Mesenchymal stem cell (in vitro differentiated cells and primary cell): Measurements from ENCODE around the gene ZSWIM7.
A peak's percentile ranks its signal among the peaks of the same experiment; 100 is the strongest.

Experiments
- DNase-seq: peaks from one replicate; pipeline ENCODE4 v3.0.0-alpha.2; 2013
- H2AFZ ChIP-seq: one replicate; pipeline ENCODE4 v1.6.1; 2013; ENCODE audit warnings: low read depth, mild to moderate bottlenecking, control low read depth, inconsistent platforms, low read length, moderate library complexity
- H2AK5ac ChIP-seq: 2 replicates; pipeline ENCODE4 v1.6.1; 2013; ENCODE audit warnings: low read length, moderate library complexity, mild to moderate bottlenecking, inconsistent platforms; ENCODE audit not compliant: severe bottlenecking
- H2BK120ac ChIP-seq: one replicate; pipeline ENCODE4 v1.6.1; 2013; ENCODE audit warnings: low read depth, mild to moderate bottlenecking, inconsistent platforms, low read length, moderate library complexity
- H2BK12ac ChIP-seq, 2 experiments: one replicate each; pipeline ENCODE4 v1.6.1; 2013; ENCODE audit warnings: inconsistent platforms in 2 of 2, low read length in 2 of 2, mild to moderate bottlenecking in 2 of 2, moderate library complexity in 2 of 2, control low read depth in 1 of 2
- H2BK15ac ChIP-seq: one replicate; pipeline ENCODE4 v1.6.1; 2013; ENCODE audit warnings: mild to moderate bottlenecking, low read depth, inconsistent platforms; ENCODE audit not compliant: poor library complexity, severe bottlenecking
- H2BK5ac ChIP-seq: 2 replicates; pipeline ENCODE4 v1.6.1; 2013; ENCODE audit warnings: low read depth, mild to moderate bottlenecking, low read length, control low read depth, inconsistent platforms; ENCODE audit not compliant: poor library complexity, severe bottlenecking
- H3K14ac ChIP-seq, 2 experiments: one replicate each; pipeline ENCODE4 v1.6.1; 2013; ENCODE audit warnings: inconsistent platforms in 2 of 2, low read length in 2 of 2, control low read depth in 1 of 2, mild to moderate bottlenecking in 1 of 2, moderate library complexity in 1 of 2
- H3K18ac ChIP-seq, 2 experiments: one replicate each; pipeline ENCODE4 v1.6.1; 2013; ENCODE audit warnings: inconsistent platforms in 2 of 2, low read length in 2 of 2, control low read depth in 1 of 2, low read depth in 1 of 2, mild to moderate bottlenecking in 1 of 2
- H3K23ac ChIP-seq, 2 experiments: one replicate each; pipeline ENCODE4 v1.6.1; 2013; ENCODE audit warnings: inconsistent platforms in 2 of 2, low read length in 2 of 2, mild to moderate bottlenecking in 2 of 2, moderate library complexity in 2 of 2, control low read depth in 1 of 2
- H3K27ac ChIP-seq: 2 replicates; pipeline ENCODE4 v1.5.1; 2013; ENCODE audit warnings: mild to moderate bottlenecking, moderate library complexity, low read length, control low read depth, inconsistent platforms; ENCODE audit not compliant: poor library complexity, severe bottlenecking
- H3K27me3 ChIP-seq, 2 experiments: 2 replicates each; pipeline versions ENCODE4 v1.6.1 to v1.7.0; 2013; ENCODE audit warnings: low read length in 2 of 2, mild to moderate bottlenecking in 2 of 2, moderate library complexity in 2 of 2, control low read depth in 1 of 2, inconsistent platforms in 1 of 2; ENCODE audit not compliant: control insufficient read depth in 1 of 2, insufficient read depth in 1 of 2
- H3K36me3 ChIP-seq, 2 experiments: 2 replicates each; pipeline versions ENCODE4 v1.6.1 to v1.7.0; 2013; ENCODE audit warnings: low read length in 2 of 2, control low read depth in 1 of 2, inconsistent platforms in 1 of 2, low read depth in 1 of 2, mild to moderate bottlenecking in 1 of 2; ENCODE audit not compliant: insufficient read depth in 2 of 2, control insufficient read depth in 1 of 2
- H3K4ac ChIP-seq, 2 experiments: one replicate each; pipeline ENCODE4 v1.6.1; 2013; ENCODE audit warnings: inconsistent platforms in 2 of 2, low read length in 2 of 2, mild to moderate bottlenecking in 2 of 2, moderate library complexity in 2 of 2, control low read depth in 1 of 2, low read depth in 1 of 2
- H3K4me1 ChIP-seq: 2 replicates; pipeline ENCODE4 v1.6.1; 2013; ENCODE audit warnings: low read depth, low read length, control low read depth; ENCODE audit not compliant: control insufficient read depth, insufficient read depth
- H3K4me2 ChIP-seq: 2 replicates; pipeline ENCODE4 v1.6.1; 2013; ENCODE audit warnings: low read length, mild to moderate bottlenecking, inconsistent platforms; ENCODE audit not compliant: poor library complexity, severe bottlenecking
- H3K4me3 ChIP-seq, 2 experiments: 2 replicates each; pipeline versions ENCODE4 v1.5.1 to v1.7.0; 2013; ENCODE audit warnings: low read length in 2 of 2, mild to moderate bottlenecking in 2 of 2, control low read depth in 1 of 2, low read depth in 1 of 2; ENCODE audit not compliant: insufficient read depth in 1 of 2
- H3K79me1 ChIP-seq: replicated peaks from 2 replicates; pipeline ENCODE4 v1.6.1; 2013; ENCODE audit warnings: mild to moderate bottlenecking, control low read depth, low read length, inconsistent platforms; ENCODE audit not compliant: poor library complexity, severe bottlenecking
- H3K9ac ChIP-seq: 2 replicates; pipeline ENCODE4 v1.7.0; 2013; ENCODE audit warnings: mild to moderate bottlenecking, low read length, moderate library complexity
- H3K9me3 ChIP-seq: 2 replicates; pipeline ENCODE4 v1.7.0; 2013; ENCODE audit warnings: mild to moderate bottlenecking, low read length; ENCODE audit not compliant: control insufficient read depth
- H4K8ac ChIP-seq: one replicate; pipeline ENCODE4 v1.6.1; 2013; ENCODE audit warnings: inconsistent platforms, mild to moderate bottlenecking, low read length, moderate library complexity
- H4K91ac ChIP-seq: one replicate; pipeline ENCODE4 v1.6.1; 2013; ENCODE audit warnings: mild to moderate bottlenecking, low read length, inconsistent platforms
- WGBS: methylation state at CpG from one replicate; pipeline ENCODE4 v1.1.7; 2013; ENCODE audit warnings: mixed read lengths; 5-methylcytosine and 5-hydroxymethylcytosine counted together

Gene ZSWIM7

DNA sequence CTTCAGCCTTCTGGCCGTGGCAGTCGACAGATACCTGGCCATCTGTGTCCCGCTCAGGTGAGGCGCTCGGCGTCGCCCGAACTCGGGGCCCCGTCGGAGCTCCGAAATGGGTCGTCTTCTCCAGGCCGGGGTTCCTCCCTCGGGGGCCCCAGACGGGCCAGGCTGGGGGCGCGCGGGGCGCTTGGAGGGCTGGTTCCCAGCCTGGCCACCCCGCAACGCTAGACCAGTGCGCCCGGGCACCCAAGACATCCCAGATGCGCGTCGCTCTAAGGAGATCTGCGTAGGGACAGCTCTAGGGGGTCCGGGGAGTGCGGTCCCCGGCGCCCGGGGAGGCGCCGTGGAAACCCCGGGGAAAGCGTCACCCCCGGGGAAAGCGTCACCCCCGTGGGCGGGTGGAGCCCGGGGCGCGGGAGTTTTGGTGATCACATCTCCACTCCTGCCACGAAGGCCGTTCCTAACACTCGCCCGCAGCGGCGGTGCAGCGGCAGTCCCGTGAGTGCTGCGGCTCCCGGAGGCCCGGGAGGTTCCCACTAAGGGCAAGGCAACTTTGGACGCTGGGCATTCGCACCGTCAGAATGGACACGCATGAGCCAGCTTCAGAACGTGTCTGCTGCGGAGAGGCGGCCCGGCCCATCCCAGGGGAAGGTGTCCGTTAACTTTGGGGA lies 53.8 kb downstream of the ZSWIM7 start:
- peak overlapping the region; percentile 45 for H2BK120ac ChIP-seq
- H3K4me3 ChIP-seq, result peak overlapping the region; percentile 62 to 84
- H3K18ac ChIP-seq, result peak overlapping the region; percentile 72 to 98
- peak overlapping the region; percentile 1 to 96 for H3K4ac ChIP-seq
- H3K9ac ChIP-seq, result peak overlapping the region; percentile 86
- DNase-seq, result peak; percentile 62
- H4K91ac ChIP-seq, result peak overlapping the region; percentile 65
- H3K23ac ChIP-seq, result peak overlapping the region in 1 of 2 experiments; percentile 95
- H3K36me3 ChIP-seq, result peaks cover 0 to 7% of the 10 kb centered on the region in 2 experiments
- peaks cover 15% of the 10 kb centered on the region for H3K79me1 ChIP-seq
- H4K8ac ChIP-seq, result peak overlapping the region; percentile 83
- no peak overlapping the region for H2BK5ac ChIP-seq
- H3K27ac ChIP-seq, result no peak overlapping the region
- no peak overlapping the region for H2AK5ac ChIP-seq
- peak overlapping the region; percentile 91 for H2BK15ac ChIP-seq
- no peaks in the 10 kb centered on the region for H3K9me3 ChIP-seq
- WGBS, result 6% methylated on average over 64 of the region's 64 CpGs
- peak overlapping the region; percentile 15 to 51 for H2BK12ac ChIP-seq
- H3K14ac ChIP-seq, result peak overlapping the region in 1 of 2 experiments; percentile 84
- H2AFZ ChIP-seq, result peak overlapping the region; percentile 48
- peak overlapping the region; percentile 97 for H3K4me2 ChIP-seq
- H3K27me3 ChIP-seq, result peaks cover 0 to 8% of the 10 kb centered on the region in 2 experiments
- peaks cover 35% of the 10 kb centered on the region for H3K4me1 ChIP-seq

DNA sequence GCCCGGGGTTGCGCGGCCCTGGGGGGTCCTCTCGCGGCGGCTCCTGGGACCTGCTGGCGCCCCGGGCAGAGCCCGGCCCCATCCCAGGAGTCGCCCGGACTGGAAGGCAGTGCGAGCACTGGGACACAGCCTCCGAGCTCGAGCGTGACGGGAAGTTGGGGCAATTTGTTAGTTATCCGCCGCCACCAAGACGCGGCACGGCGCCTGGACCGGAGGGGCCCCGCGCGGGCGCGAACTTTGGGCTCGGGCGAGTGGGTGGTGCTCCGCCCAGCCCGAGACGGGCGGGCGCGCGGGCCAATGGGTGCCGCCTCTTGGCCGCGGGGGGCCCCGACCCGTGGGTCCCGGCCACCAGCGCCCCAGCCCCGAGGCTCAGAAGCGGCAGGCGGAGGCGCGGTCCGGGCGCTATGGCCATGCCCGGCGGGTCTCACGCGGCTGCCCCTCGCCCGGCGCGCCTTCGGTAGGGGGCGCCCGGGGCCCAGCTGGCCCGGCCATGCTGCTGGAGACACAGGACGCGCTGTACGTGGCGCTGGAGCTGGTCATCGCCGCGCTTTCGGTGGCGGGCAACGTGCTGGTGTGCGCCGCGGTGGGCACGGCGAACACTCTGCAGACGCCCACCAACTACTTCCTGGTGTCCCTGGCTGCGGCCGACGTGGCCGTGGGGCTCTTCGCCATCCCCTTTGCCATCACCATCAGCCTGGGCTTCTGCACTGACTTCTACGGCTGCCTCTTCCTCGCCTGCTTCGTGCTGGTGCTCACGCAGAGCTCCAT lies 54.6 kb downstream of the ZSWIM7 start, which contains the start of gene ADORA2B:
Gene ADORA2B (plus strand): TSS at position 372 of the 768 bp plus-strand sequence. CDS start 119 bp downstream, at position 491.
- Histone ChIP-seq H3K9me3 (no peaks in the 10 kb centered on the region), H3K27ac (no peak within 1 kb of the TSS), H3K4me2 (peak within 1 kb of the TSS; percentile 97), H2BK12ac (peak within 1 kb of the TSS; percentile 50 to 62), H3K18ac (peak within 1 kb of the TSS; percentile 72 to 98), H2BK120ac (peak within 1 kb of the TSS; percentile 78), H3K9ac (peak within 1 kb of the TSS; percentile 86), H2AK5ac (no peak within 1 kb of the TSS), H3K23ac (peak within 1 kb of the TSS in 1 of 2 experiments; percentile 95), H4K91ac (peak within 1 kb of the TSS; percentile 69), H4K8ac (peak within 1 kb of the TSS; percentile 90), H3K36me3 (peaks cover 0 to 3% of the 10 kb centered on the region in 2 experiments), H3K14ac (peak within 1 kb of the TSS in 1 of 2 experiments; percentile 84), H2BK5ac (peak within 1 kb of the TSS; percentile 47), H3K27me3 (peaks cover 0 to 8% of the 10 kb centered on the region in 2 experiments), H2AFZ (peak within 1 kb of the TSS; percentile 48), H3K4me3 (peak within 1 kb of the TSS; percentile 62 to 84), H2BK15ac (peak within 1 kb of the TSS; percentile 91), H3K4me1 (peaks cover 31% of the 10 kb centered on the region), H3K79me1 (peaks cover 9% of the 10 kb centered on the region), H3K4ac (peak within 1 kb of the TSS; percentile 1 to 96)
- peak; percentile 83 for DNase-seq
- WGBS, result 2% methylated on average over 74 of the region's 88 CpGs

DNA sequence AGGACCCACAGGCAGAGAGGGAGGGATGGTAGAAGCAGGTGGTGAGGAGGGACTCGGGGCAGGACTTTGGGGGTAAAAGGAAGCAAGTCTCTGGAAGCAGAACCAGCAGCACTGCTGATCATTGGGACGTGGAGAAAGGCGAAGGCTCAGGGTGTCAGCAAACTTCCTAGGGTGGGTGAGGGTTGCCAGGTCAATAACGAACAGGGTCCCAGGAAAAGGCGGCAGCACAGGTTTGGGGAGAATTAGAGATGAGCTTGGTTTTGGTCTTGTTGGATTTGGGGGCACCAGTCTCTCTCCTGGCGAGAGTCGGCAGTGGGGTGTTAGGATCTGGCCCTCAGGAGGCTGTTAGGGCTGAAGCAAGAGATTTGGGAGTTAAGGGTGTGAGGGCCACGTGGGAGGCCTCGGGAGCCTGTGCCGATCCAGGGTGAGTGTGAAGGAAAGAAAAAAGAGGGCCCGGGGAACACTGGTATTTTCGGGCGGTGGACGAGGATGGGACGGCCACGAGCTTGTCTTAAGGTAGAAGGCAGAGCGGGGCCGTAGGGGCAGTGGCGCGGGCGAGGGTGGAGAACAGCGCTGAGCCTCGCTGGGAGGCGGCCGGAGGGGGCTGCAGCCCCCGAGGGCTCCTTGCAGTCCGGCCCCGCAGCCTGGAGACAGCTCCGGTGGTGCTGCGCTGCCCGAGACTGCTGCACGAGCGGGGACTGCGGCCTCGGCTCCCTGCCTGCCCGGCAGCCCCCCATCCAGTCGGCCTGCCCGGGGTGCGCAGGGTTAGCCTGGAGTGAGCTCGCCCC lies 55.3 kb downstream of the ZSWIM7 start:
- Histone ChIP-seq H2BK120ac (peak overlapping the region; percentile 78), H4K91ac (peak overlapping the region; percentile 69), H4K8ac (peak overlapping the region; percentile 90), H2AFZ (peak overlapping the region; percentile 48), H3K9me3 (no peaks in the 10 kb centered on the region), H3K27me3 (peaks cover 0 to 8% of the 10 kb centered on the region in 2 experiments), H3K79me1 (peaks cover 9% of the 10 kb centered on the region), H3K23ac (no peak overlapping the region), H3K27ac (no peak overlapping the region), H3K4me2 (peak overlapping the region; percentile 97), H2AK5ac (no peak overlapping the region), H3K18ac (peak overlapping the region; percentile 64 to 98), H3K9ac (peak overlapping the region; percentile 86), H3K14ac (no peak overlapping the region), H3K4me1 (peaks cover 31% of the 10 kb centered on the region), H2BK12ac (peak overlapping the region; percentile 50 to 62), H3K4ac (peak overlapping the region; percentile 1 to 96), H3K36me3 (peaks cover 0 to 3% of the 10 kb centered on the region in 2 experiments), H3K4me3 (peak overlapping the region; percentile 62 to 84), H2BK15ac (peak overlapping the region; percentile 87), H2BK5ac (no peak overlapping the region)
- 32% methylated on average over 23 of the region's 40 CpGs for WGBS
- DNase-seq, result peak; percentile 23
